Fibroblast of mammary gland (primary cell): ENCODE results near the gene SAP30.

Experiments used
- DNase-seq: peaks from one replicate; pipeline ENCODE4 v3.0.0-alpha.2; 2010; ENCODE audit warnings: low read depth
- H3K4me3 ChIP-seq: 2 replicates; pipeline ENCODE4 v1.5.1; 2011; ENCODE audit warnings: low read depth, mild to moderate bottlenecking, low read length, moderate library complexity; ENCODE audit not compliant: control insufficient read depth
- CTCF ChIP-seq: conservative IDR thresholded peaks from 2 replicates; pipeline ENCODE4 v1.5.1; 2011; ENCODE audit warnings: low read depth, low read length, inconsistent platforms; ENCODE audit not compliant: control insufficient read depth, insufficient read depth

The SAP30 gene

GRCh38 chr4:173346074-173346473, 24.7 kb upstream of the SAP30 start:
- no peak overlapping the region for H3K4me3 ChIP-seq
- TF ChIP-seq CTCF = no peak
- peak; percentile 43 for DNase-seq

DNA sequence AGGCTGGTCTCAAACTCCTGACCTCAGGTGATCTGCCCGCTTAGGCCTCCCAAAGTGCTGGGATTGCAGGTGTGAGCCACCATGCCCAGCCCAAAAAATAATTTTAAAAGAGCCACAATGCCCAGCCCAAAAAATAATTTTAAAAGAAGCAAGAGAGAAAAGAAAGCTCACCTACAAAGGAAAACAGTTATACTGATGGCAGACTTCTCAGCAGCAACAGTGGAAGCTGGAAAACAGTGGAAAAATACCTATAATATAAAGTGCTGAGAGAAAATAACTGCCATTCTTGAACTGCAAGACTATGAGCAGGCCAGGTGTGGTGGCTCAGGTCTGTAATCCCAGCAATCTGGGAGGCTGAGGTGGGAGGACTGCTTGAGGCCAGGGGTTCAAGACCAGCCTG, 23.3 kb upstream of the SAP30 start:
- H3K4me3 ChIP-seq = no peak overlapping the region
- no peak for DNase-seq
- no peak for TF ChIP-seq CTCF

DNA sequence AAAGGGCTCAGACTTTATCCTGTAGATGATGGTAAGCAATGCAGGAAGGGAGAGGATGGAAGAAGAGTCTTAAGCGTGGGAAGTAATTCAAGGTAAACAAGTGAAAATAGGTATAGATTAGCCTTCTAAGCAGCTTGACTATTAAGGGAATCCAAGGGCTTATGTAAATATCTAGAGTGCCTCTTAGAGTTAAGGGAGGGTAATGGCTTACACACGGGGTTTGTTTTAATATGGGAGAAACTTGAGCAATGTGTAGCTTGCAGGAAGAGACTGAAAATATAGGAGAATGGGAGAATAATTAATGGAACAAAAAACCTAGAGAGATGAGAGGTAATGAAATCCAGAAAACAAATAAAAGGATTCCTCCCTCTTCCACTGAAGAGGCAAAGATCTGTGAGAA, 12.8 kb upstream of the SAP30 start:
- H3K4me3 ChIP-seq = no peak overlapping the region
- no peak for DNase-seq
- no peak for TF ChIP-seq CTCF

DNA sequence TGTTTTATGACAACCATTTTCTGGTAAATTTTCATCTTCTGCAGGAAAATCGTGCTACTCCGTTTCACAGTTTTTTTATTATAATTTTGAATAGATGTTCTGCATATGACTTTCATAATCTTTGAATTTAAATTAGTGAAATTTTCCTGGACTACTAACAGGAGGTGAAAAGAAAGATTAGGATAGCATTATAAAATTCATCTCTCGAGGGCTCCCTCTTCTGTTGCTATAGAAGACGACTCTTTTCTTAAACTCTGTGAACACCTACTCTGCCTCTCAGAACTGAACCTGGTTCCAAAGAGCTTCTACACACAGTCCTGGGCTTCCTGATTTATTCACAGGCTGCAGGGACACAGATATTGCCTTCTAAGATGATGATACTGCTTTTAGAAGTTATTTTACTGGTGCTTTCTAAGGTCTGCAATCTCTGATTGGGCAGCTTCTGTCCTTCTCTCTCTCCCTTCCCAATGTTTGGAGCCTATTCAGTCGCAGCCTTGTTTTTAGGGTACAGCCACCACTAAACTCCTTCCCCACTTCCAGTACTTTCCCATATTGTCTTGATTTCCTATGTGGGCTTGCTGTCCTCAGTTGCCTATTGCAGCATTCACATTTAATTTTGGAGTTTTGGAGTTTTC, 10.1 kb upstream of the SAP30 start:
- TF ChIP-seq CTCF = peak; percentile 40
- DNase-seq = no peak
- H3K4me3 ChIP-seq = no peak overlapping the region

DNA sequence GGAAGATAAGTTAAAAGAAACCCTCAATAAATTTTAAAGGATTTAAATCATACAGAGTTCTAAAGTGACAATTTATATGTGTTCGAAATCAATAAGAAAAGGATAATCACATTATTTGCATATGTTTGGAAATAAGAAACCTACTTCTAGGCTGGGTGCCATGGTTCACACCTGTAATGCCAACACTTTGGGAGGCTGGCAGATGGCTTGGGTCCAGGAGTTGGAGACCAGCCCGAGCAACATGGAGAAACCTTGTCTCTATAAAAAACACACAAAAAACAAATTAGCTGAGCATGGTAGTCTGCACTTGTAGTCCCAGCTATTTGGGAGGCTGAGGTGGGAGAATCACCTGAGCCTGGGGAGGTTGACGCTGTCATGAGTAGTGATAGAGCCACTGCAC, 8.1 kb upstream of the SAP30 start:
- TF ChIP-seq CTCF = no peak
- H3K4me3 ChIP-seq = no peak overlapping the region
- no peak for DNase-seq

DNA sequence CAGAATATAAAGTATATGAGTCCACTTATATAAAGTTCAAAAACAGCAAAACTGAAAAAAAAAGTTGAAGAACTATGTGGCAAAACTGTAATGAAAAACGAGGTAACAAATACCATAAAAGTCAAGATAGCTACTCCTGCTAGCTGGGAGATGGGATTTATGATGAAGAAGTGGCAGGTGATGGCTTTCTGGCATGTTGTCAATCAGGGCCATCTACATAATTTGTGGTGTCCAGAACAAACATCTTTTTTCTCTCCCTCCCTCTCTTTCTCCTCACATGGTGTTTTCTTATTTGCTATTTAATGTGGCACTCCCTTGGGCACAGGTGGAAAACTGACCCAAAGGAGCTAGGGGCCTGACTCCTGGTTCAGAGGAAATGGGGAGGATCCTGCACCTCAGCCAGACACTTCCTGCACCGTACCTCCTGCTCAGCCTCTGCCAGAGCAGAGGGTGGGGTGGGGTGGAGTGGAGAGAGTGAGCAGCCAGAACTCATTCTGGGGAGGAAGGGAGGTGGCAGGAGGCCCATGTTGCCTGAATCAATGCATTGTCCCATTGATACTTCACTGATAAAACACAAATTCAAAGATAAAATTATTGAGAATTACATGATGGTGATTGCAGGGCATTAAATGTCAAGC, 5.3 kb upstream of the SAP30 start:
- no peak overlapping the region for H3K4me3 ChIP-seq
- DNase-seq = no peak
- TF ChIP-seq CTCF = no peak
